ENCODE results near the gene EVA1C.
A peak's percentile ranks its signal among the peaks of the same experiment; 100 is the strongest.

EVA1C gene

GRCh38 chr21:32519945-32520874 is 107.7 kb downstream of the EVA1C start:
- no peak for DNase-seq (ENCODE audit: low read depth)
- TF ChIP-seq CTCF (conservative IDR thresholded peaks at IDR 0.05; ENCODE audit: low read depth, low read length): no peak
- no peak overlapping the region for H3K4me3 ChIP-seq (ENCODE audit: low read length)

- DNase-seq (ENCODE audit: low read depth): peak; percentile 99
- TF ChIP-seq CTCF (conservative IDR thresholded peaks at IDR 0.05; ENCODE audit: low read depth, low read length): no peak
- H3K4me3 ChIP-seq (ENCODE audit: low read length): no peak overlapping the region
Measured at GRCh38 chr21:32520875-32521735, 108.6 kb downstream of the EVA1C start.

GRCh38 chr21:32521736-32522355 is 109.3 kb downstream of the EVA1C start:
- TF ChIP-seq CTCF (conservative IDR thresholded peaks at IDR 0.05; ENCODE audit: low read depth, low read length): no peak
- H3K4me3 ChIP-seq (ENCODE audit: low read length): no peak overlapping the region
- no peak for DNase-seq (ENCODE audit: low read depth)

- H3K4me3 ChIP-seq (ENCODE audit: low read length): no peak overlapping the region
- no peak for TF ChIP-seq CTCF (conservative IDR thresholded peaks at IDR 0.05; ENCODE audit: low read depth, low read length)
Measured at GRCh38 chr21:32523463-32523862, 111.0 kb downstream of the EVA1C start.

GRCh38 chr21:32523988-32524719 is 111.6 kb downstream of the EVA1C start:
- no peak overlapping the region for H3K4me3 ChIP-seq (ENCODE audit: low read length)
- no peak for TF ChIP-seq CTCF (conservative IDR thresholded peaks at IDR 0.05; ENCODE audit: low read depth, low read length)
- peak; percentile 99 for DNase-seq (ENCODE audit: low read depth)

More at GRCh38 chr21:32523463-32523862, 111.0 kb downstream of the EVA1C start:
- no peak for DNase-seq (ENCODE audit: low read depth)

GRCh38 chr21:32525282-32525681 is 112.8 kb downstream of the EVA1C start:
- DNase-seq (ENCODE audit: low read depth): no peak
- no peak for TF ChIP-seq CTCF (conservative IDR thresholded peaks at IDR 0.05; ENCODE audit: low read depth, low read length)
- no peak overlapping the region for H3K4me3 ChIP-seq (ENCODE audit: low read length)
